ENCODE results near the gene PPL.
A peak's percentile ranks its signal among the peaks of the same experiment; 100 is the strongest.
"Not testable (repeated sequence)": the region's sequence is repeated elsewhere in the genome, so short reads cannot be mapped to it uniquely, and the experiment has no call there.

Gene PPL

DNA sequence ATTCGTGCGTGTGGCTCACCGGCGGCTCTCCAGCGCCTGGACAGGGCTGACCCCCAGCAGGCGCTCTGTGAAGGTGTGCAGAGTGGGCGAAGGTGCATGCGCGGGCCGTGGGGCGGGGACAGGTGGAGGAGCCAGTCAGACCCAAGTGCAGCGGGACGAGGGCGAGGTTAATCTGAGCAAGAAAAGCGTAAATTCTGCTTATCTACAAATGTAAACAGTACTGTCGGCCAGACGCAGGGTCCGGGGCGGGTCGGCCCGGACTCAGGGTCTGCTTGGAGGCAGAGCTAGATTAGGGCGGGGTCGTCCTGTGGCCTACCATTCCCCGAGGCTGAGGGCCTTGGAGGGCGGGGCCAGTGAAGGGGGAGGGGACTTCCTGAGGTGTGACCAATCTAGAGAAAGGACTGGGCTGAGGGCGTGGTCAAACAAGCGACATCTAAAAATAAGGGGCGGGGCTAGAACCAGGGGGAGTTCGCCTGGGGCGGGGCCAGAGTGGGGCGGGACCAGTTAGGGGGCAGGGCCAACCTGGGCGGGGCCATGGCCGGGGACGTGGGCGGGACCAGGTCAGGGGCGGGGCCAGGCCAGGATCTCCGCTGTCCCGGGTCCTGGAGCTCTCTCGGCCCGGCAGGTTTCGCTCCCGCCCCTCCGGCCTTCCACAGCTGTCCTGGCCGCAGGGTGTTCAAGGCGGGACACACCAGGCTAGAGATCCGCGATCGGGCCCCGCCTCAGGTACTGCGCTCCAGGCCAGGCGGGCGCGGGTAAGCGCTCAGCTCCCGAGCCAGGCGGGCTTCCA is 21.0 kb upstream of the PPL start, which contains the start of gene SEC14L5:
TSS of gene SEC14L5 (plus strand) at position 611 of the 790 bp plus-strand sequence. CDS start 994 bp downstream, outside the sequence.
- DNase-seq (ENCODE audit: low spot score) = peak; percentile 99

DNA sequence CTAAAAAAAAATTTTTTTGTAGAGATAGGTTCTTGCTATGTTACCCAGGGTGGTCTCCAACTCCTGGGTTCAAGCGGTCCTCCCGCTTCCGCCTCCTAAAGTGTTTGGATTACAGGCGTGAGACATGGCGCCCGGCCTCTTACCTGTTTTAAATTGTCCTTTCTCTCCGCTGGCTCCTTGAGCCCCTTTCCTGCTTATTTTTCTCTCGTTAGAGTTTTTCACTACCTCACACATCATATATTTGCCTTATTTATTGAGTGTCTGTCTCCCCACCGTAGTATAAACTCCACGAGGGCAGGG is 20.4 kb upstream of the PPL start:
- no peak for DNase-seq (ENCODE audit: low spot score)

GRCh38 chr16:4954714-4955113 is 17.8 kb upstream of the PPL start:
- no peak for DNase-seq (ENCODE audit: low spot score)

DNA sequence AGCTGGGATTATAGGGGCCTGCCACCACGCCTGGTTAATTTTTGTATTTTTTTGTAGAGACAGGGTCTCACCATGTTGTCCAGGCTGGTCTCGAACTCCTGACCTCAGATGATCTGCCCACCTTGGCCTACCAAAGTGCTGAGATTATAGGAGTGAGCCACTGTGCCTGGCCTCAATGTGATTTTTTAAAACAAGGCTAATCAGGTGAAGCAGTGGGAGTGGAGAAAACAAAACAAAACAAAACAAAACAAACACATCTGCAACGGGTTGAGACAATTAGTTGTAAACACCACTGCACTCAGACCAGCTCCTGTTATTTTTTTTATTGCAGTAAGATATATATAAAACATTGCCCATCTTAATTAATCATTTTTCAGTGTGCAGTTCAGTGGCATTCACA is 14.6 kb upstream of the PPL start:
- not testable (repeated sequence) for DNase-seq (ENCODE audit: low spot score)

DNA sequence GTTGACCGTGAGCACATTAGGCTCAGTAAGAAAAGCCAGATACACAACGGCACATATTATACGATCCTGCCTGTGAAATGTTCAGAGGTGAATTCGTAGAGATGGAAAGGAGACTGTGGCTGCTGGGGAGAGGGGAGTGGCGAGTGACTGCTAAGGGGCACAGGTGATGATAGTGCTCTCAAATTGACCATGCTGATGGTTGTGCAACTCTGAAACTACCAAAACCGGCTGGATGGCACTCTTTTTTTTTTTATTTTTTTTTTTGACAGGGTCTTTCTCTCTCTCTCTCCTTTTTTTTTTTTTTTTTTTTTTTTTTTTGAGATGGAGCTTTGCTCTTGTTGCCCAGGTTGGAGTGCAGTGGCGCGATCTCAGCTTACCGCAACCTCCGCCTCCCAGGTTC is 13.0 kb upstream of the PPL start:
- DNase-seq (ENCODE audit: low spot score) = no peak

DNA sequence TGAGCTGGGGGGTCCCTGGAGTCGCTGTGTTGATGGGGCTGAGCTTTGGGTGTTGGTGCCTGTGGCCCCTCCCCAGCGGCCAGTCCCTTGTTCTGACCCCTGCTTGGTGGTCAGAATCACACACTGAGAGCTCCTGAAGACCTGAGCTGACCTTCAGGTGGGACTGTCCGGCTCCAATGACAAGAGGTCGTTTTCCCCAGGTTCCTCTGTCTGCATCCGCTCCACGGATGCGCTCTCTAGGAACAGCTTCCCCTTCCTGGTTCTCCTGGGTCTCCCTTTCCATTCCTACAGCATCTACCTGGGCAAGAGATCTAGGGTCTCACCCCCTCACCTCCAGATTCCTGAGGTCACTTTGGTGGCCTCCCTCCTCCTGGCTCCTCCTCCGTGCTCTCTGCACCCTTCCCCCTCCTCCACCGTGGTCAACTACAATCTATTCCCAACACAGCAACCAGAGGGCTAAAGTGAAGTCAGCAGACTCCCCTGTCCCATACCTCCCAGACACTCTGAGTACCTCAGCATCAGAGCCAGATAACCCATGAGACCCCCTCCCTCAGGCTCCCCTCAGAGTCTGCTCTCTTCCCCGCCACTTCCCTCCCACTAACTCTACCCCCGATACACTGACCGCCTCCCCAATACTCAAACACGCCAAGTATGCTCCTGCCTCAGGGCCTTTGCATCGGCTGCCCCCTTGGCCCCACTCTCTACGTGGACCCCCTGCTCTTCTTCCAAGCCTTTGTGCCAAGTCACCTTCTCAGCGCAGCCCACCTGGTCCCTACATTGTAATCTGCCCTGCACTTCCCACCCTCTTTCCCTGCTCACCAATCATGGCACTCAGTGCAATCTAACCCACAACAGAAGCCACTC is 12.2 kb upstream of the PPL start:
- DNase-seq (ENCODE audit: low spot score) = no peak

GRCh38 chr16:4947722-4948503 is 11.0 kb upstream of the PPL start:
- DNase-seq (ENCODE audit: low spot score) = peak; percentile 89

DNA sequence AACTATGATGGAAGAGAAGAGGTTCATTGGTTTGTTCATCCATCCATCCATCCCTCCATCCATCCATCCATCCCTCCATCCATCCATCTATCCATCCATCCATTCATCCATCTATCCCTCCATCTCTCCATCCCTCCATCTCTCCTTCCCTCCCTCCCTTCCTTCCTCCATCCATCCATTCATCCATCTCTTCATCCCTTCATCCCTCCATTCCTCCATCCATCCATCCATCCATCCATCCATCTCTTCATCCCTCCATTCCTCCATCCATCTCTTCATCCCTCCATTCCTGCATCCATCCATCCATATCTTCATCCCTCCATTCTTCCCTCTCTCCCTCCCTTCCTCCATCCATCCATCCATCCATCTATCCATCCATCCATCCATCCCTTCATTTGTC is 10.0 kb upstream of the PPL start:
- no peak for DNase-seq (ENCODE audit: low spot score)

GRCh38 chr16:4945560-4946502 is 8.9 kb upstream of the PPL start:
- no peak for DNase-seq (ENCODE audit: low spot score)

DNA sequence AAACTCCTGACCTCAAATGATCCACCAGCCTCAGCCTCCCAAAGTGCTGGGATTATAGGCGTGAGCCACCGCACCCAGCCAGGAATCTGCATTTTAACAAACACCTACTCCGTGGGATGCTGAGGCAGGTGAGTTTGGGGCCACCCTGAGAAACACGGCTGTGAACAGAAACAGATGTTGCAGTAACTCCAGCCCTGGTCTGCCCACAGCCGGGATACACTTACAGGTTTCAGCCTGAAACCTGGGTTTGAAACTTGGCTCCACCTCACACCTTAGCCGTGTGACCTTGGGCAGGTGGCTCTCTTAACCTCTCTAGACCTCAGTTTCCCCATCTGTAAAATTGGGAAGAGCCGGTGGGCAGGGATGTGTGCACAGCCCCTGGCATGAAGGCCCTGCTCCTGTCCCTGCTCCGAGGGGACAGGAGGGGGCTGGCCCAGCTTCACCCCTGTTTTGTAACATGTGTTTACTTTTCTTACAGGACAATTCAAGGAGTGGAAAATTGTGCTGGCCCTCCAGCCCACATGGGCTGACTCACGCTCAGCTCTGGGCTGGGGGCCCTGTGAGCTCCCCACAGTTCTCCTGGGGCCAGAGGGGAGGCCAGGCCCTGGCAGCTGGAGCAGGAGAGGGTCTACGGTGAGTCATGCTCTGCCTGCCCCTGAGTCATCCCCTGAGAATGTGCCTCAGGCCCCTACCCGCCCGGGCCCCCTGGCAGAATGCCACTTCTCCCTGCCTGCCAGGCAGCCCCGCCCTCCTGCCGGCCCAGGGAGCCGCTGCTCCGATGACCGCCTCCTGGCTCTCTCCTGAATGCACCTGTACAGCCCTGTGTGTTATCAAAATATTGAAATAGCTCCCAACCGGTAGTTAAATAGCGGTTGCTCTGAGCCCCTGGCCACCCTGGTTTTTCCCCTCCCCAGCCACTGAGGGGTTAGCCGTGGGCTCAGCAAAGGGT is 7.7 kb upstream of the PPL start:
- no peak for DNase-seq (ENCODE audit: low spot score)

DNA sequence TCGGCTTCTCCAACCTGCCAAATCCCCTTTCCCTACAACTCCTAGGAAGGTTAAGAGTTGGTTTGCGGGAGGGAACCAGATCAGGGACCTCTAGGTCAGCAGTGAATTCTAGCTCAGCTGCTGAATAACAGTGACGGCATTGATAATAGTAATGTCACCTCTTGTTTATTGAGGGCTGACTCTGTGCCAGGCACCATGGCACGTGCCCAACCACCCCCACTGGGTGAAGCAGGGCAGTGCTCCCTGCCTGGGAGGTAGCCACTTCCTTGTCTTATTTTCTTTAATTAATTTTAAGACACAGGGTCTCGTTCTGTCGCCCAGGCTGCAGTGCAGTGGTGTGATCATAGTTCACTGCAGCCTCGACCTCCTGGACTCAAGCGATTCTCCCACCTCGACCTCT is 5.5 kb upstream of the PPL start:
- no peak for DNase-seq (ENCODE audit: low spot score)

- DNase-seq (ENCODE audit: low spot score) = no peak
Measured at GRCh38 chr16:4940719-4941118, 3.8 kb upstream of the PPL start.

GRCh38 chr16:4938683-4939030 is 1.7 kb upstream of the PPL start:
- no peak for DNase-seq (ENCODE audit: low spot score)

DNA sequence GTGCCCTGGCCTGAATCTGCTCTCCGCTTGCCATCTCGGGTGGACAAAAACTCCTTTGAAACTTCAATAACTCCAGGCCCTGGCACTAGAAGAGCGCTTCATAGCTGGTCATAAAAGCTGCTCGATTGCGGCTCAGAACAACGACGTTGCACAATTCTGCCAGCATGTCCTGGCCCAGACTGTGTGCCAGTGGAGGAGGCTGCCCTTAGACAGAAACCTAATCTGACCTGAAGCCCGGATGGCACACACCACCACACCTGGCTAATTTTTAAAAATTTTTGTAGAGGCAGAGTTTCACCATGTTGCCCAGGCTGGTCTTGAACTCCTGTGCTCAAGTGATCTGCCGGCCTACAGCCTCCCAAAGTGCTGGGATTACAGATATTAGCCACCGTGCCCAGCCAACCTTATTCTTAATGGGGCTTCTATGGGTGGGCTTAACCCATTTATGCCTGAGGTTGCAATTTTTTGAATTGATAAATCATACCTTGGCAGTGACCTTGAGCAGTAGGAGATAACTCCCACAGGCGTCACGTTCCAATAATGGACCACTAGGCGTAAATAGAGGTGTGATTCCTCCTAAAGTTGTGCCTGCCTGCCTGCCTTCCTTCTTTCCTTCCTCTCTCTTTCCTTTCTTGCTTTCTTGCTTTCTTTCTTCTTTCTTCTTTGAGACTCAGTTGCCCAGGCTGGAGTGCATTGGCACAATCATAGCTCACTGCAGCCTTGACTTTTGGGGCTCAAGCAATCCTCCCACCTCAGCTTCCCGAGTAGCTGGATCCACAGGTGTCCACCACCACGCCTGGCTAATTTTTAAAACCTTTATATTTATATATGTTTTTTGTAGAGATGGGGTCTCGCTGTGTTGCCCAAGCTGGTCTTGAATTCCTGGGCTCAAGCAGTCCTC is 1.1 kb upstream of the PPL start:
- DNase-seq (ENCODE audit: low spot score) = no peak

DNA sequence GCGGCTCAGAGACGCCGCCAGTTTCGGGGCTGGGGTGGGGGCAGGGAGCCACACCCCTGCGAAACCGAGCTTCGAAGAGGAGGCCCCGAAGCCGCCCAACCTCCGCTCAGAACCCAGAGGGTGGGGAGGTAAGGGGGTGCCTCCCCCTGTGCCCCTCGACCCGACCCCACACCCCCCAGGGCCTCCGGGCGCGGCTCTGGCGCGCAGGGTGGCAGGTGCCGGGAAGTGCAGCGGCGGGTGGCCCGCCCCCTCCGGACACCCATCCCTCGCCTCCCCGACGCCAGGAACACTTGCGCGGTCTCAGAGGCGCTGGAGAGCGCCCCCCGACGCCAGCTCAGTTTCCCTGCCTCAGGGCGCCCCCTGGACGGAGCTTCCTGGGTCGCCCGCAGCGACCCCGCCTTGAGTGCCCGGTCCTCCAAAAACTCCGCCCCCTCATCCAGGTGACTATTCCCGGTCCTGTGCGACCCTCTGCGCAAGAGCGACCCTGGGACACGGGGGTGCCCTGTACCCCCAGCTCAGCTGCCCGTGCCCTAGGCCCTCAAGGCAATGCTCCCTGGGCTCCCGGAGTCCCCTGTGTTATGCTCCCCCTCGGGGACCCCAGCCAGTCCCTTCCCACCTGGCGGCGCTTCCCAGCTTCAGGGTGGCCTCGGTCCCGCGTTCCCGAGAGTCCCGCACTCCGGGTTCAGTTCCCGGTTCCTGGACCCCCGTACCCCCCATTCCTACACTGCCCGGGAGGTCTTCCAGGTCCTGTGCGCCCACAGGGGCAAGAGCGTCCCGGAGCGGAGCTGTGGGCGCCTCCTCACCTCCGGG is 562 bp downstream of the PPL start:
- DNase-seq (ENCODE audit: low spot score) = peak; percentile 72

DNA sequence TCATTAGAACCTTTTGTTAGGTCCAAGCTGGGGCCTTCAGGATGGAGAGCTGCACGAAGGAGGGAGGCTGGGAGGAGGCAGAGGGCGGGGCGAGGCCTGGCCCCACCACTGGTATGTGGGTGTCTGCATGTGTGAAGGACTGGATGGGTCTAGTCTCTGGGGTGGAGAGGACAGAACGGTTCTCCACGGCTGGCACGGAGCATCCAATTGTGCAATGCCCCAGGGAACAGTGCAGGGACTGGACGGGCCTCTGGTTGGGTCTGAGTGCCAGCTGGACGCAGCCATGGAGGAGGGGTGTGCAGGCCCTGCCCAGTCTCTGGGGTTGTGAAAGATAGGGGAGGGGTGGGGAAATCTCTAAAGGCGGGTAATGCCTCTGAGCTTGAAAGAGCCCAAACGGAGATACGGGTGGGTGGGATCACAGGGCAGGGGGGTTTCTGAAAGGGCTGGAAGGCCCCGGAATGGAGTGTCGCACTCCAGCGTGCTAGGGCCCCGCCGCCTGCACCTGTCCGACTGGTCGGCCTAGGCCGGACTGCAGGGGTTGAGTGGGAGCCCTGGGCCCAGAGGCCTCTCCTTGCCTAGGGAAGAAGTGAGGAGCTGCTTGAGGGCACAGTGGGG is 1.6 kb downstream of the PPL start:
- no peak for DNase-seq (ENCODE audit: low spot score)

- DNase-seq (ENCODE audit: low spot score) = no peak
Measured at GRCh38 chr16:4934591-4934990, 2.4 kb downstream of the PPL start.

DNA sequence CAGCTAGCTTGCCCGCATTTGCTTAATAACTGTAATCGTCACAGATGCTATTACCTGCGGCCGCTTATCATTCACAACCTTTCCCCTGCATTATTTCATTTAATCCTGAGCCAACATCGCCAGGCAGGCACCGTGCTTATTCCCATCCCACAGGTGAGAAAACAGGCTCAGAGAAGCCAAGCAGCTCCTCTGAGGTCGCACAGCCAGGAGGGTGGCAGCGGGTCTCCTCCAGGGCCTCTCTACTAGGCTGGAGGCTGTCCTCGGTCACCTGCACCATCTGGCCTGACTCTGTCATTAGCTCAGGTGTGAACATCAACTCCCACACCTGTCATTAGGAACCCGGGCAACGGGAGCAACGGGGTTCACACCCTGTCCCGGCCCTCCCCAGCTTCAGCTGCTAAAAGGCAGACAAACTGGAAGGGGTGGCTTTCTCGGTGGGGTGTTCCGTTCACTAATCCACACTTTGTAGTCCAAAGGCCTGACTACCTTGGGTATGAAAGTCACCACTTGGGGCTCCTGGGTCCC is 3.0 kb downstream of the PPL start:
- DNase-seq (ENCODE audit: low spot score) = no peak
